ENCODE data around the gene GTSE1.
"Not testable (repeated sequence)": the region's sequence is repeated elsewhere in the genome, so short reads cannot be mapped to it uniquely, and the experiment has no call there.

GTSE1 gene

DNA sequence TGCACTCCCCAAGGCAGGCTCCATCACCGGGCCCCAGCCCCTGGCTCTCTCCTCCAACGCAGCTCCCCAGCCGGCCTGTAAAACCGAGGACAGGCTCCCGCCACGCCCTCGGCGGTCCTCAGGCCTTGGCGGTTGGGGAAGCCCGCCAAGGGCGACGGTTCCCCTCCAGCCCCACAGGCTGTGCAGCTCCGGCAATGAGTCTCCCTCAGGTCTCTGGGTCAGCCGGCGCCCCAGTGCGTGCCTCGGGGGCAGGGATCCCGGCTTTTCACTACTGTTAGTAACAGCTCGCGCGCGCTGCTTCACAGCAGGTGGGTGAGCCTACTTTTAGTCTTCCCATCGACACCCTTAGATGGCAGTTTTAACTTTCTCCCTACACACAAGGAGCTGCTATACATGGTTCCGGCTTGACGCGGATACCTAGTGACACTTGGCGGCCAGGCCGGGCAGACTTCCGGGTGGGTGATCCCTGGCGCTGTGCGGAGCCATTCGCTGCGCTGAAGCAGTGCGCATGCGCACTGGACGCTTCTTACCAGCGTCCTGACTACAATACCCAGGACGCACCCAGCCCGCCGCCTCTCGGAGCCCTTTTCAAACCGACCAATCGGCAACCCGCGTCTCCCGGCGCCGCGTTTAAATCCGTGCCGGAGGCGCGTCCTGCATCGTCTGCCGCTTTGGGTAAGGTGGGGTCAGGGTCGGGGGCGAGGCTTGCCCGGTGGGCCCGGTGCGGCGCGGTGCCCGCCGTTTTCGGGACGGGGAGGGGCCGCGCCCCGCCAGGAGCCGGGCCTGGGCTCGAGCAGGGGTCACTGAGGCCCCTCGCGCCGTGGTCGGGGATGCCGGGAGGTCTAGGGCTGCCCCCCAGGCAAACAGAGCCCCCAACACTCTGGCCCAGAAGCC is at the start of gene GTSE1:
GTSE1 (plus strand) TSS at position 614 of the 894 bp plus-strand sequence. CDS start 531 bp downstream, outside the sequence.
- peak; percentile 95 for DNase-seq

GRCh38 chr22:46247443-46247975 is 49.2 kb upstream of the GTSE1 start:
- DNase-seq: no peak

DNA sequence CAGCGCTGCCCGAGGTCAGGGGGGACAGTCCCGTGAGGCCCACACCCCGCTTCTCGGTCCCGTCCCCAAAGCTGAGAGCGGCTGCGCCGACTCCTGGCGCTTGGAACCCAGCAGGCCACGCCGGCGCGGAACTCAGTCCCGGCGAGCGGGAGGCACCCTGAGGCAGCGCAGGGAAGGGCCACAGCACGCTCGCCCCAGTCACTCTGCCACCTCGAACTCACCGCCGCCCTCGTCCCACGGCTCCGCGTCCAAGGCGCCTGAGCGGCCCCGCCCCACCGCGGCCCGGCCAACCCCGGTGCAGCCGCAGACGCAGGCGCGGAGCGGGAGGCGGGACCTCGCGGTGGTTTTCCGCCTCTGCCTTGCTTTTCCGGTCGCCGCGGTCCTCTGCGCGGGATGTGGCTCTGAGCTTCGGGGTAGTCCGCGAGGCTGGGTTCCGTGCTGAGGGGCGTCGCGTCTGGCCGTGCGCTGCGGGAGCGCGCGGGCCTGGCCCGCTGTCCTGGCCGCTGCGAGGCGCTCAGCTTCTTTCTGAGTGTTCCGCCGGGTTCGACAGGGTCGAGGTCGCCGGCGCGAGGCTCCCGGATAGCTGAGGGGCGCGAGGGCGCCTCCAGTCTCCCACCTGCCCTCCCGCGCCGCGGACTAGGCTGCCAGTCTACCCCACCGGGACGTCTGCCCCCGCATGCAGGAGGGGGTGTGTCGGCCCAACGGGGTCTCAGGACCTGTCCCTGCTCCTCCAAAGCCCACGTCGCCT is 46.5 kb upstream of the GTSE1 start, which contains the start of gene CDPF1:
CDPF1 (minus strand) TSS at position 259 of the 748 bp plus-strand sequence. CDS start 2,009 bp downstream, outside the sequence.
- DNase-seq: peak; percentile 92

DNA sequence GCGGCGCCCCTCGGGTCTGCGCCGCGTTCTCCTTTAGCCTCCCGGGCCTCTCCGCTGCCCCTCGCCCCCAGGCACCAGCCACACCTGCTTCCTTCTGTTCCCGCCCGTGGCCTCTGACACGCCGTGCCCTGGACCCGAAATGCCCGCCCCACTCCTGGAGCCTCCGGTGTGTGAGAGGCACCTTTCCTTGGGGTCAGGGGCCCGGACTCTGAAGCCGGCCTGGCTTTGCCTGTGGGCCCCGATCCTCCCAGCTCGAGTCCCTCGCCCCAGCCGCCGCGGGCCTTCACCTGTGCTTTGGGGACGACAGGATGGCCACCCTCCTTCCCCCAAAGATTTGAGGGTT is 45.9 kb upstream of the GTSE1 start:
- no peak for DNase-seq

GRCh38 chr22:46251266-46251665 is 45.4 kb upstream of the GTSE1 start:
- no peak for DNase-seq

- no peak for DNase-seq
Measured at GRCh38 chr22:46251816-46252380, 44.8 kb upstream of the GTSE1 start.

GRCh38 chr22:46256358-46256958 is 40.2 kb upstream of the GTSE1 start:
- DNase-seq: no peak

DNA sequence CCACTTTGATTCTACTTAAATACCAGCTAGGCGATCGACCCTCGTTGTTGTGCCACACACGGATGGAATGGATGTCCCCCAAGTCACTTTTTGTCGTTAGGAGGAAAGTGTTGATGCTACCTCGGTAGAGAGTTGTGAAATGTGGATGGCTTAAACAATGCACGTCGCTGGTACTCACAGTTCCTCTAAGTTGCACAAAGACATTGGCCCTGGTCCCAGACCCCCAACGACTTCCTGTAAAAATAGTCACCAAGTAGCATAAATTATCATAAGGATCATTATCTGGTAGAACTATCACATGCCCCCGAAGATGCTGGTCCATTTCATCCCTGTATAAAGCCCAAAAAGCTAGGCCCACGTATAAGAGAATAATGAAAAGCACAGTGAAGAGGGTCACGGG is 37.3 kb upstream of the GTSE1 start:
- DNase-seq: no peak

GRCh38 chr22:46260038-46260437 is 36.6 kb upstream of the GTSE1 start:
- no peak for DNase-seq

- no peak for DNase-seq
Measured at GRCh38 chr22:46262449-46263215, 34.0 kb upstream of the GTSE1 start.

DNA sequence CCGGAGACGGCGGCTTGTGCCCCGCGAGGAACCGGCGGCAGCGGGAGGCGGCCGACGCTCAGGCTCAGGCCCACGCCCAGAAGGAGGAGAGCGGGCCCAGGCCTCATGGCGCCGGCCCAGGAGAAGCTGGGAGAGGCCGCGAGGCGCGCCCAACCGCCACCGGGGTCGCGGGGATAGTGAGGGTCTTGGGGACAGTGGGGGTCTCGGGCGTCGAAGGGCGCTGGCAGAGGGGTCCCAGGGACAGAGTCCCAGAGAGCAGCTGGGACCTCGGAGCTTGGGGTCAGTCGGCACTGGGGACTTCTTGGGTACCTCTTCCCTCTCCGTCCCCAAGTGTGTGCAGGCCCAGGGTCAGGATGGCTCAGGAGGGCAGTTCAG is 33.5 kb upstream of the GTSE1 start, which contains the start of gene PKDREJ:
PKDREJ (minus strand) TSS at position 128 of the 375 bp plus-strand sequence; CDS start at position 107, 21 bp downstream.
- no peak for DNase-seq

DNA sequence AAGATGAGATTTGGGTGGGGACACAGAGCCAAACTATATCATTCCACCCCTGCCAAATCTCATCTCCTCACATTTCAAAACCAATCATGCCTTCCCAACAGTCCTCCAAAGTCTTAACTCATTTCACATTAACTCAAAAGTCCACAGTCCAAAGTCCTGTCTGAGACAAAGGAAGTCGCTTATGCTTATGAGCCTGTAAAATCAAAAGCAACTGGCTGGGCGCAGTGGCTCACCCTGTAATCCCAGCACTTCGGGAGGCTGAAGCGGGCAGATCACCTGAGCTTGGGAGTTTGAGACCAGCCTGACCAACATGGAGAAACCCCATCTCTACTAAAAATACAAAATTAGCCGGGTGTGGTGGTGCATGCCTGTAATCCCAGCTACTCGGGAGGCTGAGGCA is 32.1 kb upstream of the GTSE1 start:
- DNase-seq: not testable (repeated sequence)

GRCh38 chr22:46265627-46266026 is 31.0 kb upstream of the GTSE1 start:
- DNase-seq: not testable (repeated sequence)

DNA sequence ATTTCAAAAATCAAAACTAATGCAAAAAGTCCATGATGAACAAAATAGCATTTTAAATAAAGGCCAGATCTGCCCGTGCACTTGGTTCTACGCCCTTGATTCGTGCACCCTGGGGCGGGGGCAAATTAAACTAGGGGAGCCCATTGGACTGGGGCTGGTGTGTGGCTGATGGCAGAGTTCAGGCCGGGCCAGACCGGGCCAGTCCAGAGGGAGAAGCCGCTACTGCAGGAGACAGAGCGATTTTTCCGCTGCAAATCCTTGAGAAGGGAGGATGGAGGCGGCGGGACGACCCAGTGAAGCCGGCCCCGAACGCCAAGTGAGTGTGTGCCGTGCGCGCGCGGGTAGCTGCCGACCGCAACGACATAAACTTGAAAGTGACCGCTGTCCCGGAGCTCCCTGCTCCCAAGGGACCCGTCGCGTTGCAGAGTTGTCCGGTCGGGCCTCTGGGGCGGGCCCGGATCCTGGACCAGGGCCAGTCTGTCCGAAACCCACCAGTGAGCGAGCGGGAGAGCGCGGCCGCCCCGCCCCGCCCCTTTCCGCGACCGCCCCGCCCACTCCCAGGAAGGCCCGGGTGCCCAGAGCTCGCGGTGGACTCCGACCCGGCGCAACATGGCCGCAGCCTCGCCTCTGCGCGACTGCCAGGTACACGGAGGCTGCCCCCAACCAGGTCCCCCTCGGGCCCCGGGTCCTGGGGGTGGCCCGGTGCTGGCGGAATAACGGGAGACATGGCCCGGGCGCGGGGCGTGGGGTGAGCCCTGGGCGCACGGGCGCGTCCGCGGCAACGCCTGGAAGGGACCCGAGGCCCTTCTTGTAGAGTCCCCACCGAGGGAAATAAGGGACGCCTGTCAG is 29.0 kb upstream of the GTSE1 start, which contains the start of gene TTC38:
TTC38 (plus strand) TSS at position 578 of the 849 bp plus-strand sequence; CDS start at position 610, 32 bp downstream.
- DNase-seq: peak; percentile 52

GRCh38 chr22:46269564-46269963 is 27.1 kb upstream of the GTSE1 start:
- DNase-seq: no peak

DNA sequence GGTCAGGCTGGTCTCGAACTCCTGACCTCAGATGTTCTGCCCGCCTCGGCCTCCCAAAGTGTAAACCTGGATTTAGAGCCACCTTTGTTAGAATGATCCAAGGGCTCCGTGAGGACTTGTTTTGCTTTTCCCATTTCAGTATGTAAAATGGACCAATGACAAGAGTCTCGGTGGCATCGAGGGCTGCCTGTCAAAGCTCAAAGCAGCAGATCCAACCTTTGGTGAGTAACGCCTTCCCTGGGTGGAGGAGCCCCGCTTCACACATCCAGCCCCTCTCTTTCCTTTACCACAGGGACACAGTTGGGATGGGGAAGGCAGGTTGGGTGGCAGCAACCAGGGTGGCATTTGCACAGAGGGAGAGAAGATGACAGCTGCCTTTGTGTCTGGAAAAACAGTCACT is 24.5 kb upstream of the GTSE1 start:
- DNase-seq: no peak

- no peak for DNase-seq
Measured at GRCh38 chr22:46272762-46273431, 23.8 kb upstream of the GTSE1 start.

DNA sequence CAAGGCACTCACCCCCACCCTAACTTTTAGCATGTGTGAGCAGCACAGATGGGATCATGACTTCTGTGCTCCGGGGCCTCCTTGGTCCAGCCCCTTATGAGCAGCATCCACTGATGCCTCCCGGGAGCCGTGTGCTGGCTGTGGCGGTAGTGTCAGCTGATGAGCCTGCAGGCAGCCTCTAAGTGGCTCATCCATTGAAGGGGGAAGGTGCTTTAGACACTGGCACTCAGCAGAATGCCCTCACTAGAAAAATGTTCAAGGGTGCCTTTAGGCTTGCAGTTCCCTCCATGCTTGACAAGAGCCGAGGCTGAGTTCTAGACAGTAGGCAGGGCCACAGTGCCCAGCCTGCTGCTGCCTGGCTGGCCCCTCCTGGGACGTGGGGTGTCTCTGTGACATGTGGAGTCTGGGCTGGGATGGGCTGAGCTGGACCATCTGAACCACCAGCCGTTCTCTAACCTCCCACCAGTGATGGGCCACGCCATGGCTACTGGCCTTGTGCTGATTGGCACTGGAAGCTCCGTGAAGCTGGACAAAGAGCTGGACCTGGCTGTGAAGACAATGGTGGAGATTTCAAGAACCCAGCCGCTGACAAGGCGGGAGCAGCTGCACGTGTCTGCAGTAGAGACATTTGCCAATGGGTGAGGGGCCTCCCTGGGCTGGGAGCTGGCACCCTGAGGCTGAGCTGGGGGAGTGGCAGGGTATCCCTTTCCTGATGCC is 23.1 kb upstream of the GTSE1 start:
- no peak for DNase-seq

DNA sequence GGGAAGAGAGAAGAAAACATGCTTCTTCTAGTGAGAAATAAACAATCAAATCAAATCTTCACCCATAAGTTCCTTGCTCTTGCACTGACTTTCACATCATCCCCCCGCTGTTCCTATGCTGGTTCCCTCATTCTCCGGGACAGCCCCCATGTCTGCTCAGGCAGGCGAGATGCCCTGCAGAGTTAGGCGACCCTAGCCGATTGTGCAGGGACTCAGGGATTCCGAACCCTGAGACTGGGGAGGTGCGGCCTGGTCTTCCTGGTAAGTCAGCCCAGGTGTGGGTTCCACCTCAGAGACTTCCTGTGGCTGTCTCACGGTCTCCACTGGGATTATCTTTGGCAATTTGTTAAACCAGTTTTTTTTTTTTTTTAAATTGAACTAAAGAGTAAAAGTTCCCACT is 22.3 kb upstream of the GTSE1 start:
- no peak for DNase-seq

Data from stimulated activated CD4-positive, alpha-beta T cell treated with anti-CD3 and anti-CD28 coated beads, Interleukin-12 subunit alpha, Interleukin-12 subunit beta, amount 100 ng/mL, for 4 hours (primary cell).